Measurements from ENCODE around the gene ANKRD30B. TPM values are rescaled to one million over a fixed set of nuclear protein-coding genes. Genes with fewer than 3 reads are reported as not detected.
"Not testable (repeated sequence)": the region's sequence is repeated elsewhere in the genome, so short reads cannot be mapped to it uniquely, and the experiment has no call there.

Gene ANKRD30B
- total and polyA plus RNA-seq, 2 experiments from 2014 or later, result not detected

DNA sequence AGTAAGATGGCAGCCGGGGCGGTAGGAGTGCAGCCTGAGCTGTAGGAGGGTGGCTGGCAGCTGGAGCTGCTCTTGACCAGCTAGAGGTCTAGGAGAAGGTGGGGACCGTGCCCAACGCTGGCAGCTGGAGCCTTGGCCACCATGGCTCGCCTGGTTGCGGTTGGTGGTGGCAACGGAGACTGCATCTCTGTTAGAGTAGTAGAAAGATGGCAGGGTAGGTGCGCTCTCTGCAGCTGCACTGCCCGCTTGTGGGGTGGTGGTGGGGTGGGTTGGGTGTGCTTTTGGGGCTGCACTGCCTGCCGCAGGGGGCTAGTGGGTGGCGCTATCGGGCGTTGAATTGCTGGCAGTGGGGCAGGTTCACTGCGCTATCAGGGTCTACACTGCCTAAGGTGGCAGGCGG is 118.5 kb downstream of the ANKRD30B start:
- not testable (repeated sequence) for H3K27ac ChIP-seq; H3K9me3 ChIP-seq (ENCODE audit: low read depth); H3K4me3 ChIP-seq; H3K27me3 ChIP-seq; H3K4me1 ChIP-seq (ENCODE audit: low read depth); H3K36me3 ChIP-seq; DNase-seq (ENCODE audit: low read depth in 1 of 2, low spot score in 1 of 2)

DNA sequence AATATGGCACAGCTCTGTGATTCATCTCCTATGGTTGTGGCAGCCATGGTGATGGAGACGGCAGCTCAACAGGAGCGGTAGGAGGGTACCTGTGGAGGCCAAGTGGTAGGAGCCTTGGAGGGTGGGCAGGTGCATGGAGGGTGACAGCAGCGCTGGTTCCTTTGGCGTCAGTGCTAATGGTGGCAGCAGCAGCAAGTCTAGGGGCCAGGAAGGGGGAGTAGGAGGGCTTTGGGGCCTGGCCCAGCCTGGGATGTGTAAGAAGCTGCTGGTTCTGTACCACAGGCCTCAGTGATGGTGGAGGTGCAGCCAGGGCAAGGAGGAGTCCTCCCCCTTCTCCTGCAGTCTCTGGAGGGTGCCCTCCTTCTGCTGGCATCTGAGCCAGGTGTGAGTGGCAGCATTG is 120.0 kb downstream of the ANKRD30B start:
- H3K4me3 ChIP-seq; H3K9me3 ChIP-seq (ENCODE audit: low read depth); H3K36me3 ChIP-seq: not testable (repeated sequence)

DNA sequence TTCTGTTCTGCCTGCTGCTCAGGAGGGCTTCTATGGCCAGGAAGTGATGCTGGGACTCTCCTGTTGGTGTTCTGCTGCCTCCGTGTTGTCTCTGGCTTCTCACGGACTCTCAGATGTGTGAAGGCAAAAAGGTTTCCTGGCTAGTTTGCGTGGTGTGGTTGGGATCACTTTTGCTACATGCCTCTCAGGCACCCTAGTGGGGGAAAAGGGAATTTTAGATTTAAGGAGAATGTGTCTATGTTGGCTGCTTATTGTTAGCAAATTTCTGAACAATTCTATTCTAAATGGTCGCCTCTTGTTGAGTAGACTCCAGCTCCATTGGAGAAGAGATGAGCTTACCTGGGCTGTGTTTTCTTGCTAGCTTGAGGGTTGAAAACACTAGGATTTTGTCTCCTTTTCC is 120.9 kb downstream of the ANKRD30B start:
- not testable (repeated sequence) for H3K36me3 ChIP-seq; DNase-seq (ENCODE audit: low read depth in 1 of 2, low spot score in 1 of 2); H3K9me3 ChIP-seq (ENCODE audit: low read depth); H3K27ac ChIP-seq; H3K27me3 ChIP-seq; H3K4me1 ChIP-seq (ENCODE audit: low read depth); H3K4me3 ChIP-seq

More for the DNA sequence above, 120.0 kb downstream of the ANKRD30B start:
- H3K4me1 ChIP-seq (ENCODE audit: low read depth); H3K27me3 ChIP-seq; DNase-seq (ENCODE audit: low read depth in 1 of 2, low spot score in 1 of 2); H3K27ac ChIP-seq: not testable (repeated sequence)

DNA sequence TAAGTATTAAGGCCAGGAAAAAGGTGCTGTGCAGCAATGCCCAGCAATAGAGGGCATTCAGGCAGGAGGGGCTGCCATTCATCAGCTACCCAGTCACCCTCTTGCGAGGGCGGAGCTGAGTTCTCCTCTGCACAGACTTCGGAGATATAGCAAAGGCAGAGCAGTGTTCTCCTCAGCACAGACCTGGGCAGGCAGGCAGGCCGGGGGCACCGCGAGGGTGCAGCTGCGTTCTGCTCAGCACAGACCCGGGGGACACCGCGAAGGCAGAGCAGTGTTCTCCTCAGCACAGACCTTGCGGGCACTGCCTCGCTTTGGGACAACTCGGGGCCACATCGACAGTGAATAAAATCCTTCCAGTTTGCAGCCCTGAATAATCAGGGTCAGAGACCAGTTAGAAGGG is 130.9 kb downstream of the ANKRD30B start:
- not testable (repeated sequence) for H3K27ac ChIP-seq; H3K4me3 ChIP-seq; DNase-seq (ENCODE audit: low read depth in 1 of 2, low spot score in 1 of 2); H3K36me3 ChIP-seq; H3K27me3 ChIP-seq; H3K9me3 ChIP-seq (ENCODE audit: low read depth); H3K4me1 ChIP-seq (ENCODE audit: low read depth)

DNA sequence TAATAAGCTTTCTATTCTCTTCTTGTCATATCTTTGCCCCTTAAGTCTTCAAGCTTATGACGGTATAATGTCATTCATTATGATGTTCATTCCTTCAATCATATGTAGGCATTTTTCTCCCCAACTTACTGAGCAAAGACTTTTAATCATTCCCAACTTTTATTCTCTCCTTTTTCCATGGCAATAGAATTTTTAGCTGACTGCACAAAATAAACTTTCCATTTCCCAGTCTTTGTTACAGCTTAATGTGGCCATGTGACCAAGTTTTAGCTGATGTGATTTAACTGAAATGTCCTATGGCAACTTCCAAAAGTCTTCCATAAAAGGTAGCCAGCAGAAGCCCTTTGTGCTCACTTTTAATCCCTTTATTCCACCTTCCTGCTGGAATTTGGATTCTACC is 152.5 kb downstream of the ANKRD30B start:
- H3K9me3 ChIP-seq (ENCODE audit: low read depth), result no peaks in the 10 kb centered on the region
- H3K4me3 ChIP-seq, result no peak overlapping the region
- TF ChIP-seq, protein P1, sequence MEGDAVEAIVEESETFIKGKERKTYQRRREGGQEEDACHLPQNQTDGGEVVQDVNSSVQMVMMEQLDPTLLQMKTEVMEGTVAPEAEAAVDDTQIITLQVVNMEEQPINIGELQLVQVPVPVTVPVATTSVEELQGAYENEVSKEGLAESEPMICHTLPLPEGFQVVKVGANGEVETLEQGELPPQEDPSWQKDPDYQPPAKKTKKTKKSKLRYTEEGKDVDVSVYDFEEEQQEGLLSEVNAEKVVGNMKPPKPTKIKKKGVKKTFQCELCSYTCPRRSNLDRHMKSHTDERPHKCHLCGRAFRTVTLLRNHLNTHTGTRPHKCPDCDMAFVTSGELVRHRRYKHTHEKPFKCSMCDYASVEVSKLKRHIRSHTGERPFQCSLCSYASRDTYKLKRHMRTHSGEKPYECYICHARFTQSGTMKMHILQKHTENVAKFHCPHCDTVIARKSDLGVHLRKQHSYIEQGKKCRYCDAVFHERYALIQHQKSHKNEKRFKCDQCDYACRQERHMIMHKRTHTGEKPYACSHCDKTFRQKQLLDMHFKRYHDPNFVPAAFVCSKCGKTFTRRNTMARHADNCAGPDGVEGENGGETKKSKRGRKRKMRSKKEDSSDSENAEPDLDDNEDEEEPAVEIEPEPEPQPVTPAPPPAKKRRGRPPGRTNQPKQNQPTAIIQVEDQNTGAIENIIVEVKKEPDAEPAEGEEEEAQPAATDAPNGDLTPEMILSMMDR (IDR thresholded peaks at IDR 0.05; ENCODE audit: low read depth, low read length), result no peak
- H3K27ac ChIP-seq, result no peak overlapping the region
- no peaks in the 10 kb centered on the region for H3K4me1 ChIP-seq (ENCODE audit: low read depth)
- no peaks in the 10 kb centered on the region for H3K36me3 ChIP-seq
- DNase-seq (ENCODE audit: low read depth in 1 of 2, low spot score in 1 of 2), result no peak
- no peaks in the 10 kb centered on the region for H3K27me3 ChIP-seq

Other genes starting within 250 kb of the ANKRD30B start
- not detected in 2 replicates for gene POTEC, start 204.6 kb upstream of the ANKRD30B start, total RNA-seq
- gene POTEC, start 204.6 kb upstream of the ANKRD30B start, polyA plus RNA-seq, result not detected in 2 replicates

All from cardiac muscle cell (in vitro differentiated cells and primary cell).